ENCODE results near the gene OBSCN. TPM values are rescaled to one million over a fixed set of nuclear protein-coding genes. Genes with fewer than 3 reads are reported as not detected.

OBSCN gene
- total and polyA plus RNA-seq, 2 of the 13 experiments (the other 11 are each of a cell fraction or from before 2014, with no cell fraction given) = 0.20 TPM

GRCh38 chr1:228299901-228300300 is 92.1 kb downstream of the OBSCN start:
- WGBS (ENCODE audit: low lambda C conversion rate) = 0% methylated on average over 5 of the region's 7 CpGs
- in situ Hi-C loops (cut with HindIII; ENCODE audit: extremely low pct_ligation_motif_present, low pct_unique_long_range_greater_than_20kb) = no loop called here
- H3K4me1 ChIP-seq (ENCODE audit: insufficient read depth, low read length) = no peaks in the 10 kb centered on the region
- intact Hi-C loops (cut with micrococcal nuclease; ENCODE audit: unreplicated experiment) = no loop called here
- H3K9me3 ChIP-seq (ENCODE audit: low read length) = peaks cover 25% of the 10 kb centered on the region
- H3K79me2 ChIP-seq (ENCODE audit: insufficient read depth, low read length) = no peaks in the 10 kb centered on the region
- TF ChIP-seq ZNF737 (CRISPR knock-in tag; IDR thresholded peaks at IDR 0.05; ENCODE audit: borderline replicate concordance) (no peak), ARNT2 (CRISPR knock-in tag; IDR thresholded peaks at IDR 0.05; ENCODE audit: low read depth) (no peak), ZC3H13 (CRISPR knock-in tag; IDR thresholded peaks at IDR 0.05) (no peak), ATF3 (CRISPR knock-in tag; IDR thresholded peaks at IDR 0.05) (no peak), SRSF1 (optimal IDR thresholded peaks at IDR 0.05; ENCODE audit: low read depth, low read length) (no peak), RBAK (CRISPR knock-in tag; IDR thresholded peaks at IDR 0.05) (no peak), ZKSCAN5 (CRISPR knock-in tag; IDR thresholded peaks at IDR 0.05) (no peak), ZBTB4 (CRISPR knock-in tag; IDR thresholded peaks at IDR 0.05; ENCODE audit: borderline replicate concordance) (no peak), SETDB1 (CRISPR knock-in tag; IDR thresholded peaks at IDR 0.05; ENCODE audit: borderline replicate concordance) (no peak), KDM5B (CRISPR knock-in tag; IDR thresholded peaks at IDR 0.05; ENCODE audit: borderline replicate concordance) (no peak), KMT2B (CRISPR knock-in tag; IDR thresholded peaks at IDR 0.05) (no peak), ZNF772 (CRISPR knock-in tag; IDR thresholded peaks at IDR 0.05) (no peak), ZNF281 (CRISPR knock-in tag; IDR thresholded peaks at IDR 0.05; ENCODE audit: borderline replicate concordance) (no peak)
- TF ChIP-seq, protein P1, sequence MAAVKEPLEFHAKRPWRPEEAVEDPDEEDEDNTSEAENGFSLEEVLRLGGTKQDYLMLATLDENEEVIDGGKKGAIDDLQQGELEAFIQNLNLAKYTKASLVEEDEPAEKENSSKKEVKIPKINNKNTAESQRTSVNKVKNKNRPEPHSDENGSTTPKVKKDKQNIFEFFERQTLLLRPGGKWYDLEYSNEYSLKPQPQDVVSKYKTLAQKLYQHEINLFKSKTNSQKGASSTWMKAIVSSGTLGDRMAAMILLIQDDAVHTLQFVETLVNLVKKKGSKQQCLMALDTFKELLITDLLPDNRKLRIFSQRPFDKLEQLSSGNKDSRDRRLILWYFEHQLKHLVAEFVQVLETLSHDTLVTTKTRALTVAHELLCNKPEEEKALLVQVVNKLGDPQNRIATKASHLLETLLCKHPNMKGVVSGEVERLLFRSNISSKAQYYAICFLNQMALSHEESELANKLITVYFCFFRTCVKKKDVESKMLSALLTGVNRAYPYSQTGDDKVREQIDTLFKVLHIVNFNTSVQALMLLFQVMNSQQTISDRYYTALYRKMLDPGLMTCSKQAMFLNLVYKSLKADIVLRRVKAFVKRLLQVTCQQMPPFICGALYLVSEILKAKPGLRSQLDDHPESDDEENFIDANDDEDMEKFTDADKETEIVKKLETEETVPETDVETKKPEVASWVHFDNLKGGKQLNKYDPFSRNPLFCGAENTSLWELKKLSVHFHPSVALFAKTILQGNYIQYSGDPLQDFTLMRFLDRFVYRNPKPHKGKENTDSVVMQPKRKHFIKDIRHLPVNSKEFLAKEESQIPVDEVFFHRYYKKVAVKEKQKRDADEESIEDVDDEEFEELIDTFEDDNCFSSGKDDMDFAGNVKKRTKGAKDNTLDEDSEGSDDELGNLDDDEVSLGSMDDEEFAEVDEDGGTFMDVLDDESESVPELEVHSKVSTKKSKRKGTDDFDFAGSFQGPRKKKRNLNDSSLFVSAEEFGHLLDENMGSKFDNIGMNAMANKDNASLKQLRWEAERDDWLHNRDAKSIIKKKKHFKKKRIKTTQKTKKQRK (IDR thresholded peaks at IDR 0.05; ENCODE audit: low read length) = no peak
- H3K27ac ChIP-seq (ENCODE audit: extremely low read length, insufficient read depth, low read length) = no peak overlapping the region
- H3K4me3 ChIP-seq (replicated peaks in 1 of 3; ENCODE audit: insufficient read depth in 1 of 3, low read depth in 2 of 3, low read length in 3 of 3) = no peak overlapping the region
- H2AFZ ChIP-seq (ENCODE audit: low read length) = no peak overlapping the region
- BruUV-seq (replicated peaks) = no TSS peak
- ChIA-PET CTCF (ENCODE audit: low intra/inter-chr PET ratio, low total read pairs) (no interaction called here), POLR2A (no interaction called here)
- H3K4me2 ChIP-seq (ENCODE audit: low read depth, low read length) = no peak overlapping the region
- H4K20me1 ChIP-seq (ENCODE audit: insufficient read depth, low read length) = no peaks in the 10 kb centered on the region
- DNase-seq (ENCODE audit: low spot score) = no peak
- ATAC-seq = no peak
- H3K9ac ChIP-seq (ENCODE audit: insufficient read depth, low read depth, low read length) = no peak overlapping the region
- peaks cover 2 to 11% of the 10 kb centered on the region in 2 experiments; a peak in 3 of 5 replicates for H3K27me3 ChIP-seq (ENCODE audit: control insufficient read depth in 1 of 2, insufficient read depth in 2 of 2, low read length in 2 of 2)
- FAIRE-seq = no peak
- no peaks in the 10 kb centered on the region for H3K36me3 ChIP-seq (replicated peaks in 1 of 2; ENCODE audit: control insufficient read depth in 1 of 2, insufficient read depth in 2 of 2, low read length in 2 of 2)
